NOMO-1 treated with DMSO at 0.1 percent for 48 hours (cell line): ENCODE data around the gene MED29.

Experiments used
- DNase-seq: peaks from one replicate; lab custom pipeline; 2025; ENCODE audit not compliant: unreplicated experiment; lab: John Stamatoyannopoulos, UW

MED29 gene

GRCh38 chr19:39410017-39410830, 19.0 kb downstream of the MED29 start:
- DNase-seq = peak; percentile 91

DNA sequence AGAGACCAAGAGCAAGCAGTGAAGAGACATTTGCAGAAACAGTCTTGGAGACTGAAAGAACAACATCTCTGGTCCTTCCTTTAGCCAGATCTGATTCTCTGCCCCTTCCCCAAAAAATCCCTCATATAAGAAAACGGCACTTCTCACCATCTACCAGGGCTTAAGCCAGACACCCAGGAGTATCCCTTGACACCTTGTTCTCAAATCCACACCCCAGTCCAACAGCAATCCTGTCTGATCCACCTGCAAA, 19.6 kb downstream of the MED29 start:
- DNase-seq = no peak

- peak; percentile 52 for DNase-seq
Measured at GRCh38 chr19:39411081-39411831, 20.1 kb downstream of the MED29 start.

DNA sequence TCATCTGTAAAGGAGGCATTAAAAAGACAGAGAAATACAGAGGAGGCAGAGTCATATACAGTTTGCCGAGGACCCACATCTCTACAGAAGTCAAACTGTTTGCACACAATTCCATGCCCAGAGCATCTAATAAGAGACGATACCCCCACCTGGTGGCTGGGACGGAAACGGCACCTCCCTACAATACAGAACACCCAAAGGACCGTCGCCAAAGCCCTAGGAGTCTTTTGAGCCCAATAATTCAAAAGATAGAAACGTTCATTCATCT, 20.6 kb downstream of the MED29 start:
- DNase-seq = peak; percentile 88

GRCh38 chr19:39412100-39412866, 21.1 kb downstream of the MED29 start, which contains the start of gene PLEKHG2:
Gene PLEKHG2, plus strand, starts transcription at chr19:39412669. Its CDS starts 1,418 bp downstream, at chr19:39414087.
- peak; percentile 99 for DNase-seq

DNA sequence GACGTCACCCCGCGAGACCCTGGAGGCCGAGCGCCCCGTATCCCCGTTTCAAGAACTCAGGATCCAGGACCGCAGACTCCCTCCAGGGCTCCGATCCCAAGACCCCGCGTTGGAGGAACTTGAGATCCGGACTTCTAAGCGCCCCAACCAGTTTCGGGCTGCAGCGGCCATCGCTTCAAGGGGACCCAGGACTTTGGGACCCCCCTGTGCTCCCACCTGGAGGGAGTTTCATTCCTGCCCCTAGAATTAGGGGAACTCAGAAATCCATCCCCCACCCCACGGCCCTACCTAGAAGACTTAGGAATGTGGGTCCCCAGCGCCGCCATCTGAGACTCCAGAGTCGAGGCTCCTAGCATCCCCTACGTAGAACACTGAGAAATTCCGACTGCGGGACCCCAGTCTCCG, 21.7 kb downstream of the MED29 start:
- DNase-seq = no peak

GRCh38 chr19:39413272-39413910, 22.2 kb downstream of the MED29 start:
- no peak for DNase-seq

DNA sequence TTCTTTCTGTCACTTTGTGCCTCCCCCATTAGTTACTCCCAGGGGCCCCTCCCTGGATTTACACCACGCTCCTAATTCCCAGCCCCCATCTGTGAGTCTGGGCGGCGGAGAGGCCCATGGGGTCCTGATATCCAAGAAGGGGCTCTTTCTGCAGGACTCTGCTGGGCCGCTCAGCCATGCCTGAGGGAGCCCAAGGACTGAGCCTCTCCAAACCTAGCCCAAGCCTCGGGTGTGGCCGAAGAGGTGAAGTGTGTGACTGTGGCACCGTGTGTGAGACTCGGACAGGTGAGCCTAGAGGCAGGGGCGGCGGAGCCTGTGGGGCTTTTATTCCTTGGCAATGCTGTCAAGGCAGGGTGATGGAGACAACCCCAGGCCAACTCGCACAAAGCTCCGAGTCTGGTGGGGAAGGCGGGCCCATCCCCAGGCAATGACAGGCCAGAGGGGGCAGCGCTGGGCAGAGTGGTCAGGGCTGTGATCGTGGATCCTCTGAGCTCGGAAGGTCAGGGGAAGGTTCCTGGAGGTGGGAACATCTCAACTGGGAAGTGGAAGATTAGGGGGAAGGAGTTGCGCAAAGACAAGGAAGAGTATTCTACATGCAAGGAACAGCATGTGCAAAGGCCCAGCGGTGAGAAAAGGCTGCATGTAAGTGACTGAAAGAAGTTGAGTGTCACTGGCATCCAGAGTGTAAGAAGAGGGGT, 22.9 kb downstream of the MED29 start:
- no peak for DNase-seq

GRCh38 chr19:39415111-39416046, 24.2 kb downstream of the MED29 start:
- DNase-seq = no peak

DNA sequence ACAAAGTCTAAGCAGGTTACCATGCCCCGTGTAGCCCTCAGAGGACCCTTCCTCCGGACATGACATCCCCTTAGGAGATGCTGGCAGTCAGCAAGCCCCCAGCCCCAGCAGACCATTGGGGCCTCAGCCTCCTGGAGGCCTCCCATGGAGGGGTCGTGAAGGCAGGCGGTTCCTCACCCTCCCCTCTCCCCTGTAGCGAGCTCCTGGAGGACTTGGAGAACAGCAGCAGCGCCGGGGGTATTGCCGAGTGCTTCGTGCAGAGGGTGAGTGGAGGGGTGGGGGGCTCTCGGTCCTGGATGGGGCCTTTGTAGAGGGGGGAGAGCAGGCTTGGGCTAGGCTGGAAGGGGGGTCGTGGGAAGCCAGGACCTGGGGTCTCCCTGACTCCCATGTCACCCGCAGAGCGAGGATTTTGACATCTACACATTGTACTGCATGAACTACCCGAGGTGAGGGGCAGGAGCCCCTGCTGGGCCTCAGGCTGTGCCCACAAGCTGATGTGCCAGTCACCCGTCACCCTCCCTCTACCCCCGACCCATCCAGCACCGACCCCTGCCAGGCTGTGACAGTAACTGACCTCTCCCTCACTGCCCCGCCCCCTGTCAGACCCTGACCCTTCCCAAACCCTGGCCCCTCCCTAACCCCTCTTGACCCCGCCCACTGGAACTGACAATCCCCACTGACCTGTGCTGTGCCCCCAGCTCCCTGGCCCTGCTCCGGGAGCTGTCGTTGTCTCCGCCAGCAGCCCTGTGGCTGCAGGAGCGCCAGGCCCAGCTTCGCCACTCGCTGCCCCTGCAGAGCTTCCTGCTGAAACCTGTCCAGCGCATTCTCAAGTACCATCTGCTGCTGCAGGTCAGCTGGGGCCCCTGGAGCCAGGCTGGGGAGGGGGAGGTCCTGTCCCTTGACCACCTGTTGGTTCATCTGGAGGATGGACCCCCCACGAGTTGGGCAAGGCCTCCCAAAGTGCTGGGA, 25.3 kb downstream of the MED29 start:
- no peak for DNase-seq

DNA sequence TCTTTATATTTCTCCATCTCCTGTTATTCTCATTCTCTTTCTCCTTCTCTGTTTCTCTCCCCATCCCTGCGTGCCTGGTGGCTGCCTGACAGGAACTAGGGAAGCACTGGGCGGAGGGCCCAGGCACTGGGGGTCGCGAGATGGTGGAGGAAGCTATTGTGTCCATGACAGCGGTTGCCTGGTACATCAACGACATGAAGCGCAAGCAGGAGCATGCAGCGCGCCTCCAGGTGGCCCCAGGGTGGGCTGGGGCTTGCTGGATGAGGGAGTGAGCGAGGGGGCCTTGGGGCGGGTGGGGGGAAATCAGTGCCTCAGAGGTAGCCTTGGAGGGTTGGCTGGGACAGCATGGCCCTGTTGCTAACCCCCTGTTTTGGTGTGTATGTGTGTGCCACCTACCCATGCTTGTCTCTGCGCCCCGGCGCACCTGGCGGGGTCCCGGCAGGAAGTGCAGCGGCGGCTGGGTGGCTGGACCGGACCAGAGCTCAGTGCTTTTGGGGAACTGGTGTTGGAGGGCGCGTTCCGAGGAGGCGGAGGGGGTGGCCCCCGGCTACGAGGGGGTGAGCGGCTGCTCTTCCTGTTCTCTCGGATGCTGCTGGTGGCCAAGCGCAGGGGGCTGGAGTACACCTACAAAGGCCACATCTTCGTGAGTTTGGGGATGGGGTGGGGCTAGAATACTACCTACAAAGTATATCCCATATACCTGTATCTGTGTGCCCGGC, 26.4 kb downstream of the MED29 start:
- DNase-seq = no peak

GRCh38 chr19:39419003-39419402, 27.8 kb downstream of the MED29 start:
- no peak for DNase-seq

DNA sequence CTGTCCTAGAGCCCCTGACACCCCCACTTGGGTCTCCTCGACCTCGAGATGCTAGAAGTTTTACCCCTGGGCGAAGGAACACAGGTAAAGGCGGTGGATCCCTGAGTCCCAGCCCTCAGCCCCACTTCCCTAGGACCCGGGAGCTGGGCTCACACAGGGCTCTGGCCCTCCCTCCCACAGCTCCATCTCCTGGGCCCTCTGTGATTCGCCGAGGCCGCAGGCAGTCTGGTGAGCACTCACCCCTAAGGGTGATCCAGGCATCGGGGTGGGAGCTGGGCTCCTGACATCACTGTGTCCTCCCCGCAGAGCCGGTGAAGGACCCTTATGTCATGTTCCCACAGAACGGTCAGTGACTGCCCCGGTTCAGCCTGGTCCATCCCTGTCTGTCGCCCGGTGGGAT, 29.6 kb downstream of the MED29 start:
- DNase-seq = no peak

GRCh38 chr19:39422020-39422419, 30.8 kb downstream of the MED29 start:
- no peak for DNase-seq

- DNase-seq = no peak
Measured at GRCh38 chr19:39423258-39424086, 32.3 kb downstream of the MED29 start.

- no peak for DNase-seq
Measured at GRCh38 chr19:39424934-39425333, 33.8 kb downstream of the MED29 start.

DNA sequence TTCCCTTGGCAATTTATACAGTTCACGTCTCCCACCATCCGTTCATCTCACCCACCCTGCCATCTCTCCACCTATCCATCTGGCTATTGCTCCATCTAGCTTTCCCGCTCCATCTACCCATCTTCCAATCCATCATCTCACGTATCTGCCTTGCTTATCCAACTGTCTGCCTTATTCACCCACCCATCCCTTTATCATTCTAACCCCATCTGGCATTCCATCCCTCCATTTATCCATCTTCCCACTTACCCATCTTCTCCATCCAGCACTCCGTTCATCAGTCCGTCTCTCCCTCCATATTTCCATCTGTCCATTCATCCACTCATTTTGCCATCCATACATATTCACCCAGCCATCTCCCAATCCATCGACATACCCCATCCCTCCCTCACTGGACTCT, 34.6 kb downstream of the MED29 start:
- no peak for DNase-seq
